ENCODE data around the gene AVP. TPM values are rescaled to one million over a fixed set of nuclear protein-coding genes. Genes with fewer than 3 reads are reported as not detected.

The AVP gene
- polyA plus RNA-seq, 1 donor (not counting 4 experiments of a cell fraction or from before 2014, with no cell fraction given), result not detected

DNA sequence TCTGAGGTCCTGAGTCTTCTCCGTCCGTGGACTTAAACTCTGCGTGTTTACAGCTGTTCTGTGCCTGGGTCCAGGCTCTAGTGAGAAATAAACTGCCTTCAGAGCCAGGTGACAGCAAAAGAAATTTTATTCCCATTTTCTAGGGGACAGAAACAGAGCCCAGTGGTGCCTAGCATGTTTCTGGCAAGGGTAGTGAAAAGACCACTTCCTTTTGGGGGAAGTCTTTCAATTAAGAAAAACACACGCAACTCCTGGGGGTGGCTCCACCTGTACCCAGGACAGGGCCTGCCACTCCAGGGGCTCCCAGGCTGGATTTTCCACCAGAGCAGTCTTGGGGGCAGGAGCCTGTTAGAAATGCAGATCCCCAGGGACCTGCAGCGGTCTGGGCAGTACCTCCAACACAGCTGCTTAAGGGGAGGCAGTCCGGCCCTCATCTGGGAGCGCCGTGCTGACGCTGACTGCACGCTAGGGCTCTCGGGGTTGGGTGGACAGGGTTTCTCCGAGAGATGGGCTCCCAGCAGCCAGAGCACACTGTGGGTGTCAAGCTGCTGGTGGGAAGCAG, 23.0 kb upstream of the AVP start:
- Histone ChIP-seq H3K27ac (ENCODE audit: control insufficient read depth, insufficient read depth, low read length) (no peak overlapping the region), H3K27me3 (ENCODE audit: control insufficient read depth, extremely low read depth, insufficient read depth, low read length) (no peaks in the 10 kb centered on the region), H4K20me1 (ENCODE audit: control insufficient read depth, extremely low read depth, insufficient read depth, low read length) (peaks cover 4% of the 10 kb centered on the region), H3K4me3 (ENCODE audit: control insufficient read depth in 2 of 3, extremely low read depth in 1 of 3, insufficient read depth in 2 of 3, low read depth in 1 of 3, low read length in 3 of 3) (no peak overlapping the region), H3K9me1 (ENCODE audit: control insufficient read depth, extremely low read depth, insufficient read depth, low read length) (no peaks in the 10 kb centered on the region), H3K36me3 (ENCODE audit: control insufficient read depth in 2 of 2, extremely low read depth in 1 of 2, insufficient read depth in 2 of 2, low read length in 2 of 2) (peaks cover 0 to 4% of the 10 kb centered on the region in 2 experiments), H3K9me3 (ENCODE audit: control insufficient read depth, low read depth, low read length) (no peaks in the 10 kb centered on the region), H3K4me1 (ENCODE audit: control insufficient read depth, extremely low read depth, insufficient read depth, low read length) (no peaks in the 10 kb centered on the region), H3K79me2 (ENCODE audit: control insufficient read depth, insufficient read depth, low read length) (no peaks in the 10 kb centered on the region), H3K9ac (ENCODE audit: control insufficient read depth, extremely low read depth, insufficient read depth, low read length) (no peak overlapping the region), H3K4me2 (ENCODE audit: control insufficient read depth, extremely low read depth, insufficient read depth, low read depth, low read length) (no peak overlapping the region), H2AFZ (ENCODE audit: control insufficient read depth, low read length) (no peak overlapping the region)
- dilution Hi-C loops (cut with MboI; ENCODE audit: extremely low pct_ligation_motif_present, low sequenced_read_pairs), result no loop called here
- FAIRE-seq (no peak), DNase-seq (ENCODE audit: low read depth, low spot score) (no peak)
- TF ChIP-seq, protein P1, sequence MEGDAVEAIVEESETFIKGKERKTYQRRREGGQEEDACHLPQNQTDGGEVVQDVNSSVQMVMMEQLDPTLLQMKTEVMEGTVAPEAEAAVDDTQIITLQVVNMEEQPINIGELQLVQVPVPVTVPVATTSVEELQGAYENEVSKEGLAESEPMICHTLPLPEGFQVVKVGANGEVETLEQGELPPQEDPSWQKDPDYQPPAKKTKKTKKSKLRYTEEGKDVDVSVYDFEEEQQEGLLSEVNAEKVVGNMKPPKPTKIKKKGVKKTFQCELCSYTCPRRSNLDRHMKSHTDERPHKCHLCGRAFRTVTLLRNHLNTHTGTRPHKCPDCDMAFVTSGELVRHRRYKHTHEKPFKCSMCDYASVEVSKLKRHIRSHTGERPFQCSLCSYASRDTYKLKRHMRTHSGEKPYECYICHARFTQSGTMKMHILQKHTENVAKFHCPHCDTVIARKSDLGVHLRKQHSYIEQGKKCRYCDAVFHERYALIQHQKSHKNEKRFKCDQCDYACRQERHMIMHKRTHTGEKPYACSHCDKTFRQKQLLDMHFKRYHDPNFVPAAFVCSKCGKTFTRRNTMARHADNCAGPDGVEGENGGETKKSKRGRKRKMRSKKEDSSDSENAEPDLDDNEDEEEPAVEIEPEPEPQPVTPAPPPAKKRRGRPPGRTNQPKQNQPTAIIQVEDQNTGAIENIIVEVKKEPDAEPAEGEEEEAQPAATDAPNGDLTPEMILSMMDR (optimal IDR thresholded peaks at IDR 0.05 in 1 of 3, IDR thresholded peaks at IDR 0.05 in 1 of 3, conservative IDR thresholded peaks at IDR 0.05 in 1 of 3; ENCODE audit: extremely low read depth in 1 of 3, insufficient read depth in 2 of 3, low read length in 3 of 3), result no peak
- TF ChIP-seq EZH2 (IDR thresholded peaks at IDR 0.05; ENCODE audit: low read length), result no peak

- DNase-seq (ENCODE audit: low read depth, low spot score) (no peak), FAIRE-seq (no peak)
- peaks cover 4% of the 10 kb centered on the region for H4K20me1 ChIP-seq (ENCODE audit: control insufficient read depth, extremely low read depth, insufficient read depth, low read length)
- peaks cover 0 to 4% of the 10 kb centered on the region in 2 experiments for H3K36me3 ChIP-seq (ENCODE audit: control insufficient read depth in 2 of 2, extremely low read depth in 1 of 2, insufficient read depth in 2 of 2, low read length in 2 of 2)
- H3K9me1 ChIP-seq (ENCODE audit: control insufficient read depth, extremely low read depth, insufficient read depth, low read length), result no peaks in the 10 kb centered on the region
- H3K27me3 ChIP-seq (ENCODE audit: control insufficient read depth, extremely low read depth, insufficient read depth, low read length), result no peaks in the 10 kb centered on the region
- H3K4me1 ChIP-seq (ENCODE audit: control insufficient read depth, extremely low read depth, insufficient read depth, low read length), result no peaks in the 10 kb centered on the region
- H3K27ac ChIP-seq (ENCODE audit: control insufficient read depth, insufficient read depth, low read length), result no peak overlapping the region
- no peak overlapping the region for H2AFZ ChIP-seq (ENCODE audit: control insufficient read depth, low read length)
- H3K4me3 ChIP-seq (ENCODE audit: control insufficient read depth in 2 of 3, extremely low read depth in 1 of 3, insufficient read depth in 2 of 3, low read depth in 1 of 3, low read length in 3 of 3), result no peak overlapping the region
- dilution Hi-C loops (cut with MboI; ENCODE audit: extremely low pct_ligation_motif_present, low sequenced_read_pairs), result no loop called here
- H3K9ac ChIP-seq (ENCODE audit: control insufficient read depth, extremely low read depth, insufficient read depth, low read length), result no peak overlapping the region
- H3K79me2 ChIP-seq (ENCODE audit: control insufficient read depth, insufficient read depth, low read length), result no peaks in the 10 kb centered on the region
- H3K4me2 ChIP-seq (ENCODE audit: control insufficient read depth, extremely low read depth, insufficient read depth, low read depth, low read length), result no peak overlapping the region
- H3K9me3 ChIP-seq (ENCODE audit: control insufficient read depth, low read depth, low read length), result no peaks in the 10 kb centered on the region
- TF ChIP-seq EZH2 (IDR thresholded peaks at IDR 0.05; ENCODE audit: low read length), result no peak
- TF ChIP-seq, protein P1 (optimal IDR thresholded peaks at IDR 0.05 in 1 of 3, IDR thresholded peaks at IDR 0.05 in 1 of 3, conservative IDR thresholded peaks at IDR 0.05 in 1 of 3; ENCODE audit: extremely low read depth in 1 of 3, insufficient read depth in 2 of 3, low read length in 3 of 3), result no peak
Observed at GRCh38 chr20:3106658-3107463, 22.3 kb upstream of the AVP start.

Data from keratinocyte (primary cell).